BJ (cell line): ENCODE measurements around the gene STAC. TPM values are rescaled to one million over a fixed set of nuclear protein-coding genes. Genes with fewer than 3 reads are reported as not detected.
"Not testable (repeated sequence)": the region's sequence is repeated elsewhere in the genome, so short reads cannot be mapped to it uniquely, and the experiment has no call there.

Experiments
- CTCF ChIA-PET: fragments of 350-600 bp; formaldehyde crosslinking; extraction: SDS; loops from one replicate; lab custom pipeline; 2021; ENCODE audit warnings: antibody characterized with exemption, inconsistent platforms; lab: Yijun Ruan, JAX
- POLR2A ChIA-PET: fragments of 300-600 bp; sonication (Branson Sonifier 250); formaldehyde crosslinking; extraction: SDS; loops from one replicate; lab custom pipeline; 2021; ENCODE audit warnings: antibody characterized with exemption; lab: Charles Lee
- DNase-seq: peaks from one replicate; pipeline ENCODE4 v3.0.0-alpha.2; 2011; ENCODE audit warnings: low read depth
- H3K27me3 ChIP-seq: 2 replicates; pipeline ENCODE4 v1.6.0; 2011; ENCODE audit warnings: low read length; ENCODE audit not compliant: control insufficient read depth, insufficient read depth
- H3K36me3 ChIP-seq: 2 replicates; pipeline ENCODE4 v1.5.1; 2011; ENCODE audit warnings: low read length; ENCODE audit not compliant: control insufficient read depth, insufficient read depth
- H3K4me3 ChIP-seq: 2 replicates; pipeline ENCODE4 v1.5.1; 2011; ENCODE audit warnings: low read depth, mild to moderate bottlenecking, control low read depth, low read length
- polyA plus RNA-seq: library from polyadenylated mRNA; depleted of rRNA; stranded (reverse); fragments of >200 nt; gene quantifications from 2 replicates; pipeline ENCODE4 v1.2.3, GENCODE V29; 2011
- TF ChIP-seq, protein P1 (sequence below): IDR thresholded peaks from 2 replicates; pipeline ENCODE4 v1.5.1; 2011; ENCODE audit warnings: low read depth, mild to moderate bottlenecking, control low read depth, inconsistent platforms, low read length, moderate library complexity; ENCODE audit not compliant: insufficient read depth

The STAC gene
- polyA plus RNA-seq, 1 experiment: 42.0 TPM

DNA sequence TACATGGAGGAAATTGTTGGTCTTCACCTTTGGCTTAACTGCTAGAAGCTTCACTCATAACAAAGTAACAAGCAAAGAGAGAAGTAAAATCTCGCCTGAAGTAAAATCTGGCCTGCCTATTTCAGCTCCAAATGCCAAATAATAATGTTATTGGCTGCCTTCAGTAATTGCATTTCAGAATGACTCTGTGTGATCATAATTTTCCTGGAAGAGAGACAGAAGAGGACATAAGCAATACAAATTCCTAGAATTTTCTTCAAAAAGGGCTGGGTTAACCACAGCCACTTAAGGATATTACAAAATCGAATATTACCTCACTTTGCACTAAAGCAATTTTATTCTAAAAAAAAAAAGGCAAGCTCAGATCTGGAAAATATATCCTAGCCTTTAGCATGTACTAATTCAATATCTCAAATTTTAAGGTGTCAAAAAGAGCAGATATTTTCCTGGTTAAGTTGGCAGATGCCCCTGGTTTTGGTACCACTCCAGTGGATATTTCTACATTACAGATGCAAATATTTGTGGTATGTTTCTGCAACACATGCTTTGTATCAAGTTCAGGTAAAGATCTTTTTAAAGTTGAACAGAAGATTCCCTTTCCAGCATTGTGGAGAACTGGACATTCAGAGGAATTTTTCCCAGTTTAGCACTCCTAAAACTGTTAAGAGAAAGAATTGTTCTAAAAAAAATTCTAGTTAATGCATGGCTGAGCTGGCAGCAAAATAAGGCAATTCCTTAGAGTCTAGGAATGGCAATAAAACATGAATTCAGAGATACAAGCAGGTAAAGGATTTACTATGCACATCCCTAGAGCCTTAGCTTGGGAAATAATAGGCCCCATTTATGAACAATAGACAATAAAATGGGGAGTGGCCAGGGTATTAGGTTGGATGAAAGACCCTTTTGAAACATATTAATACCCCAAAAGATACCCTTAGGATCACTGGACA, 116.7 kb downstream of the STAC start:
- TF ChIP-seq, protein P1, sequence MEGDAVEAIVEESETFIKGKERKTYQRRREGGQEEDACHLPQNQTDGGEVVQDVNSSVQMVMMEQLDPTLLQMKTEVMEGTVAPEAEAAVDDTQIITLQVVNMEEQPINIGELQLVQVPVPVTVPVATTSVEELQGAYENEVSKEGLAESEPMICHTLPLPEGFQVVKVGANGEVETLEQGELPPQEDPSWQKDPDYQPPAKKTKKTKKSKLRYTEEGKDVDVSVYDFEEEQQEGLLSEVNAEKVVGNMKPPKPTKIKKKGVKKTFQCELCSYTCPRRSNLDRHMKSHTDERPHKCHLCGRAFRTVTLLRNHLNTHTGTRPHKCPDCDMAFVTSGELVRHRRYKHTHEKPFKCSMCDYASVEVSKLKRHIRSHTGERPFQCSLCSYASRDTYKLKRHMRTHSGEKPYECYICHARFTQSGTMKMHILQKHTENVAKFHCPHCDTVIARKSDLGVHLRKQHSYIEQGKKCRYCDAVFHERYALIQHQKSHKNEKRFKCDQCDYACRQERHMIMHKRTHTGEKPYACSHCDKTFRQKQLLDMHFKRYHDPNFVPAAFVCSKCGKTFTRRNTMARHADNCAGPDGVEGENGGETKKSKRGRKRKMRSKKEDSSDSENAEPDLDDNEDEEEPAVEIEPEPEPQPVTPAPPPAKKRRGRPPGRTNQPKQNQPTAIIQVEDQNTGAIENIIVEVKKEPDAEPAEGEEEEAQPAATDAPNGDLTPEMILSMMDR: no peak
- no peak overlapping the region for H3K4me3 ChIP-seq
- peak; percentile 88 for DNase-seq
- ChIA-PET CTCF (no interaction called here), POLR2A (interaction anchor here (1.0 kb wide), 1 partner anchor 28 kb away, joined by 6 read pairs; no protein-coding TSS in a partner anchor)
- H3K36me3 ChIP-seq: 0 out of 2 replicates have a peak, but pooled peaks cover 1% of the 10 kb centered on the region
- no peaks in the 10 kb centered on the region for H3K27me3 ChIP-seq

DNA sequence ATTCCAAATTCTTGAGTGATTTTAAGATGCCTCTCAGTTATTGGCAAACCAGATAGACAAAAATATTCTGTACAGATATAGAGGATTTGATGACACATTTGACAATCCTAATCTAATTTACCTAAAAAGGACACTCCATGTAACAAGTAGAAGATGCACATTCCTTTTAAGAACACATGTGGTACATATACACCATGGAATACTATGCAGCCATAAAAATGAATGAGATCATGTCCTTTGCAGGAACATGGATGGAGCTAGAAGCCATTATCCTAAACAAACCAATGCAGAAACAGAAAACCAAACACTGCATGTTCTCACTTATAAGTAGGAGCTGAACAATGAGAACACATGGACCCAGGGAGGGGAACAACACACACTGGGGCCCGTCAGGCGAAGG, 119.7 kb downstream of the STAC start:
- H3K4me3 ChIP-seq, H3K27me3 ChIP-seq, H3K36me3 ChIP-seq, DNase-seq, POLR2A ChIA-PET: not testable (repeated sequence)
- CTCF ChIA-PET: interaction anchor here (0.6 to 1.0 kb wide), 2 partner anchors 15 to 256 kb away, joined by 3 to 5 read pairs; no protein-coding TSS in a partner anchor

DNA sequence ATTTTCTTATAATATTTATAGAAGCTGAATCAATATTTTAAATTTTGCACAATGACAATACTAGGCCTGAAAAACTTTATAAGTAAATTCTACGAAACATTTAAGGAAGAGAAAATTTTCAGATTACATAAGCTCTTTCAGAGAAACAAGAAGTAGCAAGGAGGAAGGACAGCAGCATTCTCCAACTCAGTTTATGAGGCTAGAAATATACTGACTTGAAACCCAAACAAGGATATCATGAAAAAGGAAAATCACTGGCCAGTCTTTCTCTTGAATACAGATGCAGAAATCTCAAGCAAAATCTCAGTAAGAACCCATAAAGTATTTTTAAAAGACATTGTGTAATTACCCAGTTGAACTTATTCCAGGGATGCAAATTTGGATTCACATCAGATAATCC, 121.3 kb downstream of the STAC start:
- TF ChIP-seq, protein P1: no peak
- H3K36me3 ChIP-seq: no peaks in the 10 kb centered on the region
- H3K4me3 ChIP-seq: no peak overlapping the region
- ChIA-PET CTCF (no interaction called here), POLR2A (no interaction called here)
- no peak for DNase-seq
- H3K27me3 ChIP-seq: no peaks in the 10 kb centered on the region

DNA sequence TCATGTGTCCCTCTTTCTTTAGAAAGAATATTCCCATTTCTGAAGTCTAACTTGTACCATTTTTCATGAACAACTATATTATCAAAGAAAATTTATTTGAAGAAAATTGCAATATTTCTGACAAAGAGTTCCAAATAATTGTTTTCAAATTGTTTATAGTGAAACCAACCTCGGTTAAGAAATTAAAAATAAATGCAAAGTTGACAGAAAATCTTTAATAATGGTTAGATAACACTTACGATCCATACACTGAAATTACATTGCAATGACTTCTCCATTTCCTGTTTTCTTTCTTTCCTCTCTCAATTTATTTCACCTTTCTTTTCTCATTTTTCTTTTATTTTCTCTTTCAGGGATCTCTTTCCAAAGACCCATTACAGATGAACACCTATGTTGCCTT, 125.1 kb downstream of the STAC start:
- ChIA-PET POLR2A (no interaction called here), CTCF (no interaction called here)

DNA sequence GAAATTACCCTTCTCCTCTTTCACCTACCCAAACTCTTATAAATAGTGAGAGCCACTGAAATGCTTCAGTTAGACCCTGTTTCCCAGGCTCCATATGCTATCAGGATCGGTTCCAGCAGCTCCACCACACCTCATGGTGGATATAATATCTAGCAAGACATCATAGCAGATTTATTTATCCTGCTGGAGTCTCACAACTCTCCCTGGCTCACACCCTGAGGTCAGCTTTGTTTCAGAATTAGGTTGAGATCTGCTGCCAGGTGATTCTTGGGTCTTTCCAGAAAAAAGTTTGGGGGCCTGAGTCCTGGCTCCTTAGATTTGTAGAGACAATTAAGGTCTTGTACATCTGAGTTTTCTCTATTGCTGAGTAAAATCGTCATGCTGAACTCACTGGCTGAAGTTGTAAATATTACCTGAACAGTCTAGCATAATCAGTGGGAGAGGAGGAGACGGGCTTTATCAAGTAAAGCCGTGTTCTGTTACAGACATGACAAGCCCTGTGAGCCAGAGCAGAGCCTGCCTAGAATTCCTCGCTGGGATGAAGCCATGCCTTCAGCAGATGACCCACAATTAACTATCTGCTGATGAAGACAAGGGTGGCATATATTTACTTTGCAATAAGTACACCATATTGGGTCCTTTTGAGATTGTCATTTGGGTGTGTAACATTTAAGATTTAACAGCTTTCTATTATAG, 131.6 kb downstream of the STAC start:
- H3K36me3 ChIP-seq: no peaks in the 10 kb centered on the region
- H3K4me3 ChIP-seq: no peak overlapping the region
- ChIA-PET CTCF (no interaction called here), POLR2A (no interaction called here)
- no peaks in the 10 kb centered on the region for H3K27me3 ChIP-seq
- no peak for DNase-seq
- TF ChIP-seq, protein P1: no peak

More for the DNA sequence above, 125.1 kb downstream of the STAC start:
- DNase-seq: no peak
- TF ChIP-seq, protein P1: no peak
- H3K36me3 ChIP-seq: no peaks in the 10 kb centered on the region
- H3K27me3 ChIP-seq: no peaks in the 10 kb centered on the region
- no peak overlapping the region for H3K4me3 ChIP-seq
